Thyroid gland (tissue), 4 donors: ENCODE measurements around the gene CR1. TPM values are rescaled to one million over a fixed set of nuclear protein-coding genes. Genes with fewer than 3 reads are reported as not detected.
"Not testable (repeated sequence)": the region's sequence is repeated elsewhere in the genome, so short reads cannot be mapped to it uniquely, and the experiment has no call there.

Experiments used
- DNase-seq, 2 donors: peaks; one replicate each; pipeline ENCODE4 v3.0.0-alpha.2; 2019
- H3K27ac ChIP-seq, 3 donors: fragments of 200-600 bp; sonication (generic); 1 replicate in 2 of 3; 2 replicates in 1 of 3; pipeline ENCODE4 v1.5.1; 2016 to 2019; ENCODE audit warnings: mild to moderate bottlenecking in 1 of 3, moderate library complexity in 1 of 3
- H3K27me3 ChIP-seq: fragments of 200-600 bp; sonication (generic); one replicate; pipeline ENCODE4 v1.5.1; 2019
- H3K36me3 ChIP-seq, 2 donors: fragments of 200-600 bp; sonication (generic); one replicate each; pipeline ENCODE4 v1.5.1; 2016 to 2019
- H3K4me1 ChIP-seq, 2 donors: fragments of 200-600 bp; sonication (generic); one replicate each; pipeline ENCODE4 v1.5.1; 2017 to 2019
- H3K4me3 ChIP-seq, 3 donors: fragments of 200-600 bp; sonication (generic); replicated peaks in 1 of 3; 1 replicate in 2 of 3; 2 replicates in 1 of 3; pipeline ENCODE4 v1.5.1; 2016; ENCODE audit warnings: mild to moderate bottlenecking in 1 of 3
- H3K9me3 ChIP-seq: fragments of 200-600 bp; sonication (generic); one replicate; pipeline ENCODE4 v1.5.1; 2017
- CTCF ChIP-seq, 6 experiments: fragments of 200-600 bp in 3 of 6; fragments of 450-650 bp in 3 of 6; sonication (generic) in 3 of 6; IDR thresholded peaks; one replicate each; pipeline ENCODE4 v1.5.1; 2016 to 2019; ENCODE audit warnings: antibody characterized with exemption in 6 of 6, mild to moderate bottlenecking in 2 of 6, inconsistent platforms in 1 of 6, moderate library complexity in 1 of 6
- POLR2A ChIP-seq, 2 donors: fragments of 450-650 bp; IDR thresholded peaks; one replicate each; pipeline ENCODE4 v1.6.1; 2017; ENCODE audit warnings: antibody characterized with exemption in 2 of 2, mild to moderate bottlenecking in 2 of 2, moderate library complexity in 1 of 2
- whole genome bisulfite sequencing, 2 donors: methylation state at CpG; one replicate each; pipeline ENCODE4 v1.1.5; 2017; 5-methylcytosine and 5-hydroxymethylcytosine counted together
- intact Hi-C: fragments of 100-400 bp; cut with DNase I; formaldehyde crosslinking; loops from one replicate; pipeline ENCODE4 v1.15.1; 2023
- total RNA-seq, 4 donors: library from RNA; depleted of rRNA; stranded (reverse); fragments of >200 nt; gene quantifications; one replicate each; pipeline ENCODE4 v1.2.3, GENCODE V29; 2016

The CR1 gene
- total RNA-seq, 4 donors from 2014 or later: 0.49 to 5.8 (median 1.2) TPM

DNA sequence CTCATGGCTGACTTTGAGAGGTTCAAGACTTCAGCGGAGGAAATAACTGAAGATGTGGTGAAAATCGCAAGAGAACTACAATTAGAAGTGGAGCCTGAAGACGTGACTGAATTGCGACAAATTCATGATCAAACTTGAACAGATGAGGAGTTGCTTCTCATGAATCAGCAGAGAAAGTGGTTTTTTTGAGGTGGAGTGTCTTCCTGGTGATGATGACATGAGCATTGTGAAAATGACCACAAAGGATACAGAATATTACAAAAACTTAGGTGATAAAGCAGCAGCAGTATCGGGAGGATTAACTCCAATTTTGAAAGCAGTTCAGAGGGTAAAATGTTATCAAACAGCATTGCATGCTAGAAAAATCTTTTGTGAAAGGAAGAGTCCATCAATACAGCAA, 58.9 kb downstream of the CR1 start:
- intact Hi-C loops, H3K9me3 ChIP-seq, H3K36me3 ChIP-seq, H3K27ac ChIP-seq, H3K4me1 ChIP-seq, H3K4me3 ChIP-seq, H3K27me3 ChIP-seq, DNase-seq: not testable (repeated sequence)
- WGBS, 2 donors: no CpG with 5 or more reads among the region's 5 CpGs

- WGBS, 2 donors: 61 to 65% methylated on average over 4 of the region's 4 CpGs
- Histone ChIP-seq H3K9me3 (no peaks in the 10 kb centered on the region), H3K4me3 (no peak overlapping the region), H3K27ac (no peak overlapping the region), H3K4me1 (no peaks in the 10 kb centered on the region), H3K36me3 (no peaks in the 10 kb centered on the region), H3K27me3 (no peaks in the 10 kb centered on the region)
- DNase-seq: peak; percentile 48 to 49
- TF ChIP-seq CTCF (IDR thresholded peaks at IDR 0.05) (peak in 3 of 6 experiments; percentile 36 to 51 (median 39)), POLR2A (IDR thresholded peaks at IDR 0.05) (no peak)
- intact Hi-C loops: no loop called here
Observed at GRCh38 chr1:207565546-207566468, 69.8 kb downstream of the CR1 start.

GRCh38 chr1:207571926-207572325, 76.0 kb downstream of the CR1 start:
- H3K36me3 ChIP-seq, intact Hi-C loops: not testable (repeated sequence)

DNA sequence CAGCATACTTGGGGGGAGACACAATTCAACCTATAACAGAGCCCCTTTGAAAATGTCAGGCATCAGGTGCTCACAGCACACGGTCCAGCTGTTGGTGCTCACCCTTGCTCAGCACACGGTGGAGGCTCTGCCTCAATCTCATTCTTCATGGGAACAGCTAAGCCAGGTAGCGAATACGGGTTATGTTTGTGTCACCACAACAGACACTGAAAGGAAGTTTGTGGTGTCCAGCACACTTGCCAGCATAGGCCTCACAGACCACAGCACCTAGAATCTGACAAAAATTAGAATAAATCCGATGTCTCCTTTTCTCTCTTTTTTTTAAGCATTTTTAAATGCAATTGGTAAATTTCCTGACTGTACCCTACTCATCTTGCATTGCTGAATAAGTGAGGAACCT, 77.1 kb downstream of the CR1 start:
- intact Hi-C loops, DNase-seq, H3K4me1 ChIP-seq, H3K27me3 ChIP-seq, H3K27ac ChIP-seq, H3K9me3 ChIP-seq, H3K36me3 ChIP-seq, H3K4me3 ChIP-seq: not testable (repeated sequence)
- 87 to 88% methylated on average over 5 of the region's 5 CpGs for WGBS, 2 donors

More at GRCh38 chr1:207571926-207572325, 76.0 kb downstream of the CR1 start:
- no CpG with 5 or more reads among the region's 5 CpGs for WGBS, 2 donors
- H3K27ac ChIP-seq, H3K4me1 ChIP-seq, H3K4me3 ChIP-seq, H3K9me3 ChIP-seq, H3K27me3 ChIP-seq, DNase-seq: not testable (repeated sequence)

DNA sequence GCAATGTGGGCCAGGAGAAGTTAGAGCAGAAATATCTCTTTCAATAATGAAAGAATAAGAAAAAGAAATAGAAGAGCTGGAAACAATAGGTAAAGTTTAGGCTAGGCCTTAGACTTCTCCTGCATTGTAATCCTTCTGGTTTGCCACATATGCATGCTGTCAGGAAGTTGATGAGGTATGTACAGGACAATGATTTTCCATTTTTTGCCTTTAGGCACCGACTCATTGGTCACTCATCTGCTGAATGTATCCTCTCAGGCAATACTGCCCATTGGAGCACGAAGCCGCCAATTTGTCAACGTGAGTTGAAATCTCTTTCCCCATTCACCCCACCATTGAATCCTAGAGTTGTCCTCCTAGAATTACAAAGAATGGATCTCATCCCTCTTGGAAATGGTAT, 79.4 kb downstream of the CR1 start:
- H3K9me3 ChIP-seq, intact Hi-C loops, H3K36me3 ChIP-seq, H3K4me3 ChIP-seq, H3K27me3 ChIP-seq, DNase-seq, H3K27ac ChIP-seq, H3K4me1 ChIP-seq: not testable (repeated sequence)
- 88 to 89% methylated on average over 4 of the region's 4 CpGs for WGBS, 2 donors

DNA sequence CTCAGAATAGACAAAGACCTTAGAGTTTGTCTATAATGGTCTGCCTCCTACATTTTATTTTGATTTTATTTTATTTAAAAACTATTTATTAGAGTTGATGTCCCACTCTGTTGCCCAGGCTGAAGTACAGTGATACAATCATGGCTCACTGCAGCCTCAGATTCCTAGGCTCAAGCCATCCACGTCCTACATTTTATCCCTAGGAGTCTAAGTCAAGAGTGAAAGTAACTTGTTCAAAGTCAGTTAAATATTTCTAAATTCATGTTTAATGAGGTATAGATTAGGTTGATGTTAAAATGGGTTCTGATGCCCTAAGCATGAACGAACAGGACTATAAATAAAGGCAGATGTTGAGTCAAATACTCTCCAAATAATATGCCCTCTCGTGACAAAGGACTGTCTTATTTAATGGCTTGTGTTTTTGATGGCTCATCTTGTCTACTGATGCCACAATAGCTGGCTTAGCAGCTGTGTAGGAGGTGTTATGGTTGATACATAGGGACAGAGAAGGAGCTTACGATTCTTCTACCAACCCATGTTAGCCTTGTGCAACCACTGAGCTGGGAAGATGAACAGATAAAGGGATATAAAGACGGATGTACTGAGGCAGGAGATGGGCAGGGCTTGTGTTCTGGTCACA, 83.0 kb downstream of the CR1 start:
- H3K4me1 ChIP-seq: no peaks in the 10 kb centered on the region
- no peak overlapping the region for H3K4me3 ChIP-seq
- intact Hi-C loops: no loop called here
- H3K27ac ChIP-seq: no peak overlapping the region
- no peaks in the 10 kb centered on the region for H3K9me3 ChIP-seq
- H3K36me3 ChIP-seq: no peaks in the 10 kb centered on the region
- 63 to 66% methylated on average over 5 of the region's 5 CpGs for WGBS, 2 donors
- peak; percentile 7 for DNase-seq
- no peaks in the 10 kb centered on the region for H3K27me3 ChIP-seq
- no peak for TF ChIP-seq CTCF (IDR thresholded peaks at IDR 0.05)
- no peak for TF ChIP-seq POLR2A (IDR thresholded peaks at IDR 0.05)

GRCh38 chr1:207579436-207579799, 83.5 kb downstream of the CR1 start:
- no peaks in the 10 kb centered on the region for H3K4me1 ChIP-seq
- no peaks in the 10 kb centered on the region for H3K36me3 ChIP-seq
- H3K9me3 ChIP-seq: no peaks in the 10 kb centered on the region
- no peak overlapping the region for H3K27ac ChIP-seq
- DNase-seq: peak; percentile 14 to 15
- 5 to 17% methylated on average over 4 of the region's 4 CpGs for WGBS, 2 donors
- H3K4me3 ChIP-seq: no peak overlapping the region
- H3K27me3 ChIP-seq: no peaks in the 10 kb centered on the region
- TF ChIP-seq POLR2A (IDR thresholded peaks at IDR 0.05) (no peak), CTCF (IDR thresholded peaks at IDR 0.05) (peak in 2 of 6 experiments; percentile 34 to 40)
- intact Hi-C loops: no loop called here
